Parathyroid adenoma (tissue), 2 donors: ENCODE results near the gene PSG4.
A peak's percentile ranks its signal among the peaks of the same experiment; 100 is the strongest.
"Not testable (repeated sequence)": the region's sequence is repeated elsewhere in the genome, so short reads cannot be mapped to it uniquely, and the experiment has no call there.

Experiments used
- H2AFZ ChIP-seq: fragments of 300-600 bp; sonication (generic); one replicate; pipeline ENCODE4 v1.7.0; 2017; ENCODE audit warnings: antibody characterized with exemption, mild to moderate bottlenecking
- H3K27ac ChIP-seq: fragments of 300-600 bp; sonication (generic); one replicate; pipeline ENCODE4 v1.7.0; 2017
- H3K27me3 ChIP-seq: fragments of 300-600 bp; sonication (generic); one replicate; pipeline ENCODE4 v1.7.0; 2017; ENCODE audit warnings: low read length; ENCODE audit not compliant: control insufficient read depth, insufficient read depth
- H3K36me3 ChIP-seq: fragments of 300-600 bp; sonication (generic); one replicate; pipeline ENCODE4 v1.7.0; 2017; ENCODE audit warnings: low read length; ENCODE audit not compliant: control insufficient read depth, insufficient read depth
- H3K4me1 ChIP-seq: fragments of 300-600 bp; sonication (generic); one replicate; pipeline ENCODE4 v1.7.0; 2017; ENCODE audit warnings: control low read depth
- H3K4me2 ChIP-seq: fragments of 300-600 bp; sonication (generic); one replicate; pipeline ENCODE4 v1.7.0; 2017; ENCODE audit warnings: low read length
- H3K4me3 ChIP-seq: fragments of 300-600 bp; sonication (generic); one replicate; pipeline ENCODE4 v1.7.0; 2017; ENCODE audit warnings: low read depth, low read length
- H3K79me2 ChIP-seq: fragments of 300-600 bp; sonication (generic); one replicate; pipeline ENCODE4 v1.7.0; 2017; ENCODE audit warnings: control low read depth
- H3K9ac ChIP-seq: fragments of 300-600 bp; sonication (generic); one replicate; pipeline ENCODE4 v1.7.0; 2017; ENCODE audit warnings: mild to moderate bottlenecking
- H3K9me3 ChIP-seq: fragments of 300-600 bp; sonication (generic); one replicate; pipeline ENCODE4 v1.7.0; 2017; ENCODE audit warnings: low read length; ENCODE audit not compliant: control insufficient read depth
- donor health status: primary hyperparathyroidism.

The PSG4 gene

DNA sequence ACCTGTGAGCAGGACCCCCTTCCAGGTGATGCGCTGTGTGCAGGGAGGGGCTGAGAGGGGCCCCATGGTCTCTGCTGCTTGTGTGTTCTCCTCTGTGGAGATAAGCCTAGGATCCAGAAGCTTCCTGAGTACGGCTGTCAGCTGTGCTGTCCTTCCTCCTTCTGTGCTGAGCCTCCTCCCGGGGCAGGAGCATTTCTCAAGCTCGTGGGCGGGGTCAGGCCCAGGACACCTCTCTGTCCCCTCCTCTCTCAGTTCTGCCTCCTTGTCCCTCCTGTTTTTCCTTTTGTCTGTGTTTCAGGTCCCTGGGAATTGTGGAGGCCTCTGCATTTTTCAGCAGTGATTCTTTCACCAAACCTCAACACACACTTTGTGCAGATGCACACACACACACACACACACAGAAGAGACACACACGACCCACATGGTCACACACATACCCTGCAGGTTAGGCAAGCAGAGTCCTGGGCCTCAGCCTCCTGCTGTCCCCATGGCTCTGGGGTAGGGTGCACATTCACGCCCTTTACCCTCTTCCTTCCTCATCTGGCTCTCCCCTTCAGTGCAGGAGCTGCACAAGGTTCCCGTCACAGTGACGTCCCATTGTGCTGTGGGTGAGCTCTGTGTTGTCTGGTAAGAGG lies at the start of gene PSG4:
Gene PSG4, minus strand, starts transcription at position 168 of the 635 bp plus-strand sequence. Its CDS starts 102 bp downstream, at position 66.
- peak within 1 kb of the TSS; percentile 96 for H3K27ac ChIP-seq
- peak within 1 kb of the TSS; percentile 42 for H3K4me2 ChIP-seq
- H3K27me3 ChIP-seq, H2AFZ ChIP-seq, H3K36me3 ChIP-seq, H3K9ac ChIP-seq, H3K79me2 ChIP-seq, H3K9me3 ChIP-seq: not testable (repeated sequence)
- peak within 1 kb of the TSS; percentile 22 for H3K4me3 ChIP-seq
- peaks cover 22% of the 10 kb centered on the region for H3K4me1 ChIP-seq

DNA sequence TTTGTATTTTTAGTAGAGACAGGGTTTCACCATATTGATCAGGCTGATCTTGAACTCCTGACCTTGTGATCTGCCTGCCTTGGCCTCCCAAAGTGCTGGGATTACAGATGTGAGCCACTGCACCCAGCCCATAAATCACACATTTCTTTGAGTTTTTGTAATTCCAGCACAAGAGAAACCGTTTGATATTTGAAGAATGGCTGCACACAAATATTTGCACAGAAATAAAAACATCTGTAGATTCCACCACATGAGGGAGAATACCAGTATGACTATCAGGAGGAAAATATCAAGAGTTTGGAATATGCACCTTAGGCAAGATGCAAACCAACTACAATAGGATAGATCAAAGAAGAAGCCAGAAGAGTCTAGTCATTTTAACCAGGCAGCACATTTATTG lies 46.0 kb upstream of the PSG4 start:
- not testable (repeated sequence) for H3K36me3 ChIP-seq, H2AFZ ChIP-seq, H3K4me2 ChIP-seq, H3K79me2 ChIP-seq, H3K27ac ChIP-seq, H3K4me1 ChIP-seq, H3K9ac ChIP-seq, H3K4me3 ChIP-seq, H3K27me3 ChIP-seq, H3K9me3 ChIP-seq

DNA sequence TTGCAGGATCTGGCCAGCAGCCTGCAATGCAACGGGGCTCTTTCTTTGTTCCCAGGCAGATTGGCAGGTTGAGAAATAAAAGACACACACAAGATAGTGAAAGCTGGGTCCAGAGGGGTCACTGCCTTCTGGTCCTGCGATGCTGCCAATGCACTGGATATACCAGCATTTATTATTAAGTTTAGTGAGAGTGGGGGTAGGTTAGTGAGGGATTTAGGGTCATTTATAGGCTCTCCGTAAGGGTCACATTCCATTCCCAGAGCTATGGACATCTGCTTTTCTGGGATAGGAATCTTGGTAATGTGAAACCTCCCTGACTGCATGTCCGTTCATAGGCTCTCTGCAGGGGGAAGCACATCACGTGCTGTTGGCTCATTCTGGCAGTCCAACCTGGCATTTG lies 44.9 kb upstream of the PSG4 start:
- H3K4me2 ChIP-seq, H3K79me2 ChIP-seq, H3K36me3 ChIP-seq, H3K27ac ChIP-seq, H3K4me1 ChIP-seq, H3K9ac ChIP-seq, H3K27me3 ChIP-seq, H3K9me3 ChIP-seq, H2AFZ ChIP-seq, H3K4me3 ChIP-seq: not testable (repeated sequence)

DNA sequence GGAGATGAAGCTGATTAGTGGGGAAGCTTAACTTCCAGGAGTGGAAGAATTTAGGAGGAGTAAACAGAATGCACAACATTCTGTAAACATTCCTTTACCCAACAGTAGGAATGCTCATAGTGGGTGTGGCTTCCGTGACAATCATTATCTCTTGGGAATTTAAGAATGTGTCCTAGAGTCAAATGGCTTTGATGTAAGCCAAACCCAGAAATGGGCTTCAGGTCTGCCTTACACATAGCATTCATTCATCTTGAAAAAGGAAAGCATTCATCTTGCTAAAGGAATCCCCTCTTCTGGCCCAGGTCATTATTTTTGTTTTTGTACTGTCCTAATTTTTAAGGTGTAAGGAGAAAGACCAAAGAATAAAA lies 43.2 kb upstream of the PSG4 start:
- H3K4me2 ChIP-seq, H3K27ac ChIP-seq, H3K9ac ChIP-seq, H3K36me3 ChIP-seq, H3K27me3 ChIP-seq, H3K4me3 ChIP-seq, H3K9me3 ChIP-seq, H3K4me1 ChIP-seq, H2AFZ ChIP-seq, H3K79me2 ChIP-seq: not testable (repeated sequence)

DNA sequence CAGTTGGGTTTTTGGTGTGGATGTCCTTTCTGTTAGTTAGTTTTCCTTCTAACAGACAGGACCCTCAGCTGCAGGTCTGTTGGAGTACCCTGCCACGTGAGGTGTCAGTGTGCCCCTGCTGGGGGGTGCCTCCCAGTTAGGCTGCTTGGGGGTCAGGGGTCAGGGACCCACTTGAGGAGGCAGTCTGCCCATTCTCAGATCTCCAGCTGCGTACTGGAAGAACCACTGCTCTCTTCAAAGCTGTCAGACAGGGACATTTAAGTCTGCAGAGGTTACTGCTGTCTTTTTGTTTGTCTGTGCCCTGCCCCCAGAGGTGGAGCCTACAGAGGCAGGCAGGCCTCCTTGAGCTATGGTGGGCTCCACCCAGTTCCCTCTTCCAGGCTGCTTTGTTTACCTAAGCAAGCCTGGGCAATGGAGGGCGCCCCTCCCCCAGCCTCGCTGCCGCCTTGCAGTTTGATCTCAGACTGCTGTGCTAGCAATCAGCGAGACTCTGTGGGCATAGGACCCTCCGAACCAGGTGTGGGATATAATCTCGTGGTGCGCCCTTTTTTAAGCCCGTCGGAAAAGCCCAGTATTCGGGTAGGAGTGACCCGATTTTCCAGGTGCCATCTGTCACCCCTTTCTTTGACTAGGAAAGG lies 41.9 kb upstream of the PSG4 start:
- not testable (repeated sequence) for H3K27ac ChIP-seq, H2AFZ ChIP-seq, H3K27me3 ChIP-seq, H3K9me3 ChIP-seq, H3K4me3 ChIP-seq, H3K9ac ChIP-seq, H3K79me2 ChIP-seq, H3K4me1 ChIP-seq, H3K36me3 ChIP-seq, H3K4me2 ChIP-seq

DNA sequence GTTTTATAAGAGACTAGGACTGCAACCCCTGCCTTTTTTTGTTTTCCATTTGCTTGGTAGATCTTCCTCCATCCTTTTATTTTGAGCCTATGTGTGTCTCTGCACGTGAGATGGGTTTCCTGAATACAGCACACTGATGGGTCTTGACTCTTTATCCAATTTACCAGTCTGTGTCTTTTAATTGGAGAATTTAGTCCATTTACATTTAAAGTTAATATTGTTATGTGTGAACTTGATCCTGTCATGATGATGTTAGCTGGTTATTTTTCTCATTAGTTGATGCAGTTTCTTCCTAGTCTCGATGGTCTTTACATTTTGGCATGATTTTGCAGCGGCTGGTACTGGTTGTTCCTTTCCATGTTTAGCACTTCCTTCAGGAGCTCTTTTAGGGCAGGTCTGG lies 40.4 kb upstream of the PSG4 start:
- not testable (repeated sequence) for H3K4me3 ChIP-seq, H3K9me3 ChIP-seq, H3K4me2 ChIP-seq

DNA sequence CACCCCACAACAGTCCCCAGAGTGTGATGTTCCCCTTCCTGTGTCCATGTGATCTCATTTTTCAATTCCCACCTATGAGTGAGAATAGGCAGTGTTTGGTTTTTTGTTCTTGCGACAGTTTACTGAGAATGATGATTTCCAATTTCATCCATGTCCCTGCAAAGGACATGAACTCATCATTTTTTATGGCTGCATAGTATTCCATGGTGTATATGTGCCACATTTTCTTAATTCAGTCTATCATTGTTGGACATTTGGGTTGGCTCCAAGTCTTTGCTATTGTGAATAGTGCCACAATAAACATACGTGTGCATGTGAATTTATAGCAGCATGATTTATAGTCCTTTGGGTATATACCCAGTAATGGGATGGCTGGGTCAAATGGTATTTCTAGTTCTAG lies 36.8 kb upstream of the PSG4 start:
- H3K4me3 ChIP-seq, H3K27ac ChIP-seq, H3K36me3 ChIP-seq, H3K4me2 ChIP-seq, H3K9me3 ChIP-seq, H3K79me2 ChIP-seq, H3K4me1 ChIP-seq, H3K9ac ChIP-seq, H3K27me3 ChIP-seq, H2AFZ ChIP-seq: not testable (repeated sequence)

More for the DNA sequence above, 40.4 kb upstream of the PSG4 start:
- H3K27me3 ChIP-seq, H3K4me1 ChIP-seq, H3K79me2 ChIP-seq, H3K36me3 ChIP-seq, H2AFZ ChIP-seq, H3K9ac ChIP-seq, H3K27ac ChIP-seq: not testable (repeated sequence)

DNA sequence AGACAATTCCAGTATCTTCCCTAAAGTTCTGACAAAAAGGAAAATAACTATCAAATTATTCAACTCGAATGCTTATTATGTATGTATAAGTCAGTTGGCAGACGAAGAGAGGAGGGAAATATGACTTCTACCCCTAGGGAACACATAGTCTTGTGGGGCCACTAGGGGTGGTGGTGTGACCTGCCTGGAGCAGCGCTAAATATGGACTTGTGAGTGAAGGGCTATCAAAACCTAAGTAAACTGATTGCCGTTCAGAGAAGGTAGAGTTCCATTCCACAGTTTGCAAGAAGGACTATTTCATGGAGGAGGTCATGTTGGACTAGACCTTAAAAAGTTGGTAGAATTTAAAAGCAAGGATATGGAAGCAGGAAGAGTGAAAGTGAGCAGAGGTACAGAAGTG lies 32.8 kb upstream of the PSG4 start:
- H3K79me2 ChIP-seq, H2AFZ ChIP-seq, H3K4me3 ChIP-seq, H3K4me2 ChIP-seq, H3K27ac ChIP-seq, H3K27me3 ChIP-seq, H3K36me3 ChIP-seq, H3K9ac ChIP-seq, H3K4me1 ChIP-seq, H3K9me3 ChIP-seq: not testable (repeated sequence)

DNA sequence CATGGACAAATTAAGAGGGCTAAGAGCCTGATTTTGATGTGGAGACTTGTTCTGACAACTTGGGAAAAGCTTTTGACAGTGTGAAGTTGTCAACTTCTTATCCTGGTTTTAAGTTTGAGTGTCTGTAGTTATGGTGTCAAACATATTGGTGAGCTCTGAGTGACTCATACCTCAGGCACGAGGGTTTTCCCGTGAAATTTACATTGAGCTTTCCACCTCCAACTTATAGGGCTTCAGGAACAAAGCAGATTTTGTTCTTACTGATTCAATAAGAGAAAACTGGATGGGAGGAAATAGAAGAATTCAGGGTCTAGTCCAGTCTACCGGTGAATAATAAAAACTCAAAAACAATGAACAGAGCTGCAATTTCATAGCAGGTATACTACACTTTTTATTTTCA lies 30.2 kb upstream of the PSG4 start:
- not testable (repeated sequence) for H2AFZ ChIP-seq, H3K4me1 ChIP-seq, H3K4me2 ChIP-seq, H3K9ac ChIP-seq, H3K27me3 ChIP-seq, H3K36me3 ChIP-seq, H3K27ac ChIP-seq, H3K4me3 ChIP-seq, H3K9me3 ChIP-seq, H3K79me2 ChIP-seq
